HCEC 1CT (cell line): Measurements from ENCODE around the gene KAZALD1.

ENCODE experiments used
- DNase-seq: peaks from one replicate; pipeline ENCODE4 v3.0.0-alpha.2; 2017

The KAZALD1 gene

DNA sequence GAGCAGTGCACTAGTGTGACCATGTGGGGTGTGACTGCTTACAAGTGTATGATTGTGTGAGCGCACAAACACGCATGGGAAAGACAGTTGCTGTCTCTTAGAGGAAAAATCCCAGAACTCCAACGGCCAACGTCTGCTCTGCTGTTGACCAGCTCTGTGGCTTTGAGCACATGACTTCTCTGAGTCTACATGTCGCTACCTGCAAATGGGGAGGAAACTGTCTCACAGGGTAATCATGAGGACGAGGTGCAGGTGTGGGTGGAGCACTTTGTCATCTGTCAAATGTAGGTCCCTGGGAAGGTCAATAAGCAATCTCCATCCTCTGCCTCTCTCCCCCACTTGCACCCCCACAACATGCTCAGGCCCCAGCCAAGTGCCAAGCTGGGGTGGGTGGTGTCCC is 38.1 kb downstream of the KAZALD1 start:
- no peak for DNase-seq

DNA sequence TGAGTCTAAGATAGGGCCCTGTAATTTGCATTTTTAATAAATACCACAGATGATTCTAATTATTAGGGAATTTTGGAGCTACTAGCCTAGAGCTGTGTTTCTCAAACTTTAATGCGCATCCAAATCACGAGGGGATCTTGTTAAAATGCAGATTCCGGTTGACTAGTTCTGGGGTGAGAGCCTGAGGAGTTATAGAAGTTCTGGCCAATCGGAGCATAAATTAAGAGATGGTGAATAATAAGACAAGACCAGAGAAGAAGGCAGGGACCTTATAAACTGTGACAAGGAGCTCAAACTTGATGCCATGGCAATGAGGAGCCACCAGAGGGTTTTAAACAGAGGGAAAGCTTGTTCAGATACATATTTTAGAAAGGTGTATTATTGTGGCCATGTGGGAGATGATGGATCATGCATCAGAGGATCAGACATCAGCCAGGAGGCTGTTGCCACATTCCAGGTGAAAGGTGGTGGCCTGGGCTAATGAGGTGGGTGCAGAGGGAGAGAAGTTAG is 39.6 kb downstream of the KAZALD1 start:
- no peak for DNase-seq

DNA sequence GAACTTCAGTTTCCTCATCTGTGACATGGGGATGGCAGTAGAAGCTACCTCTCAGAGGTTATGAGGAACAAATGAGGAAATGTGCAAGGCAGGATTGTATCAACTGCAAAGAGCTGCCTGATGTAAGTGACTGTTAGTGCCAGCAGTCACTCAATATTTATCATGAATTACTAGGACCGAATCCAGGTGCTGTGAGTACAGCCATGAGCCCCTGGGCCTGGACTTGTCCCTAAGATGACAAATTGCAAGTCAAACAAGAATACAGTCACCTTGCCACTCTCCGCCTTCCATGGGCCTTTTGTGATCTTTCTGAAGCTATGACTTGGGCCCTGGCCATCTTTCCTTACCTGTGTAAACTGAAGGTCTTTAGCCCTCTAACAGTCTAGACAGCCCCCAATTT is 41.6 kb downstream of the KAZALD1 start:
- no peak for DNase-seq

DNA sequence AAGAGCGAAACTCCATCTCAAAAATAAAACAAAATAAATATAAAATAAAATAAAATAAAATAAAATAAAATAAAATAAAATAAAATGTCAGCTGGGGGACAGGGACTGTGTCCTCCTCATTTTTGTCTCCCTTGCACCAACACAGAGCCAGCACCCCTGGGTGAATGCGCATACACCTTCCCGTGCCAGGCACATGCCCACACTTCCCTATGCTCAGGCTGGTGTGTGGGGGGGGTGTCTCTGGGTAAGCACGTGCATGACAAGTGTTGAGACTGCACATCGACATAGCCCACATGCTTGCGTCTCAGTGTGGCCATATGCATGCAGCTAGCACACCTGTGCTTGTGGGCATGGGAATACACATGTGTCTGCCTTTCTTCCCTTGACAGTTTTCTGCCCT is 44.6 kb downstream of the KAZALD1 start:
- no peak for DNase-seq

DNA sequence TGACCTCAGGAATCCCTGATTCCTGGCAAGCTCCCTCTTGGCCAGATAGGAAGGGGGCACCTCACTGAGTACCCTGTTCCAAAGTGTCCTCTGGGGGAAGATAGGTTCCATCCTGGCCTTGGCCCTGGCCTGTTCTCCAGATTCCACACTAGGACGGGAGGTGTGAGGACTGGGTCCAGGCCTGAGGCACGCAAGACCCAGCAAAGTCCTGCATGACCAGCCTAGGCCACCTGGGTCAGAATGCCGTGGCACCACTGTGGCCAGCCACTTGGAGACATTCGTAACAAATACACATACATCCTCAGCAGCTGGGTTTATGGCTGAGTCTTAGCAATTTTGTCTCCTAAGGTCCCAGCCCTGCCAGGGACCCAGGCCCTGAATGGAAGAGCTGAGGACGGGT is 46.0 kb downstream of the KAZALD1 start:
- DNase-seq, result no peak

DNA sequence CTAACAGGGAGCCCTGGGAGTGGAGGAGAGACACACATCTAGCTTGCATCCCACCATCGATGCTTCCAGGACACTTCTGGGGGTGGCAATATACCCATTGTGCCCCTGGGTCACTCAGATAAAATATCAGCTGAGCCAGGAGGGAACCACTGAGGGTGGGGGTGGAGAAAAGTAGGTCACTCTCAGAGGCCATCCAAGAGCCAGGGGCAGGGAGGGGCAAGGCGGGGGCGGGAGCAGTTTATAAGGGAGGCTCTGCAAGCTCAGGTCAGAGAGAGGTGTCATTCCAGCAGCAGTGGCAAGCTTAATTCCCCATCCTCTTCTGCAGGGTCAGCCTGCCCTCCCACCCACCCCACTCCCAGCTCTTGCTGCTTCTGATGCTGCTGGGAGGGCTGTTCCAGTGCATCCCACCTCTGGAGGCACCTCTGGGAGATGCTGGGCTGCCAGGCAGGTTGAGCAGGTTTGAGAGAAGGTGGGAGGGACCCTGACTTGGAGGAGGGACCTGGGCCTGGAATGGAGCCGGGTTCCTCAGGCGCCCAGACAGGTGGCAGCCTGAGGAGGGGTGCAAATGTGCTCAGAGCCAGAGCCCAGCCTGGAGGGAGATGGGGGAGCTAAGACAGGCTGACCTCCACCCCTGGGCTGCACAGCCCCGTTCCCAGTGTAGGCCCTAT is 49.2 kb downstream of the KAZALD1 start:
- DNase-seq, result no peak

DNA sequence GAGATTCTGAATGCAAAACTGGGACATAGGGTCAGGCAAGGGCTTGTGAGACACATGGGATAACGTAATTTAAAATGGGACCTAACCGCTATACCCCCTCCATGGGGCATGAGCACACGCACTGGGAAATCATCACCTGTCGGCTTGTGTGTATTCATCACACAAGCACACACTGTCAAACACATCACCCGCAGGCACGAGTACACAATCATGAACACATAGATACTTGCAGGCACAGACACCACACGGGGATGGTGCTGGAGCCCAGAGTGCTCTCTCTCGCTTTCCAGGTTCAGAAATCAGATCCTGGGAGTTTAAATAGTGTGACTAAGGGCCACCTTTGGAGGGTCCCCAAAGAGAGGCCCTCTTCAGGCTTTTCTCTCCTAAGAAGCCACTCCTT is 49.8 kb downstream of the KAZALD1 start:
- no peak for DNase-seq

DNA sequence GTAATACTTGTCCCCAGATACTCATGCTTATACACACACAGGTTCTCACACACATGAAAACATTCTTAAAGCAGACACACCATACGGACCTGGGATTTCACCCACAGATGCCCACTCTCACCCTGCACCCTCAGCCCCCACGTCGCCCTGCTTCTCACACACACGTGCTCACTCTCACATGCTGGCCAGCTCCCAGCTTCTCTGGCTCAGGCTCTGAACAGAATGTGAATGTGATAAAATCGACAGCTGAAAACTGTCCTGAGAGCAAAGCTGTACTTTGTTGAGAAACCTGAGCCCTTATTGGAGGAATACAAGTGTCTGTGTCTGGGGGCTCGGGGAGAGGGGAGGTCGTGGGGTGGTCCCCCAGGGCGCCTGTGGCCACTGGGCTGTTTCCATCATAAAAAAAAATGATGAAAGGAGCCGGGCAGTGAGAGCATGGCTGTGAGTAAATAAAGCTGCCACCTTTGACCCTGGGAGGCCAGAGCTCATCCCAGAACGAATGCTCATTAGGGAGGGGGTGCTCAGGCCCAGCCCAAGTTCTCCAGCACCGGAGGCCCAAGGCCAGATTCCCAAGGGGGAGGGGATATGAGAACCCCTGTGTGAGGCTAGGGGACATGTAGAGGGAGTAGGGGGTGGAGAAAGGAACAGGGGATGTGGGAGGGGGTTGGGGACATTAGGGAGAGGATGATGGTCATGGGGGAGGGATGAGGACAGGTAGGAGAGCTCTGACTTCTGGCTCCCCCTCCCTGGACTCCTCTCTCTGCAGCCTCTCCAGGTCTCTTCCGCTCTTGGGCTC is 51.2 kb downstream of the KAZALD1 start:
- DNase-seq, result no peak

DNA sequence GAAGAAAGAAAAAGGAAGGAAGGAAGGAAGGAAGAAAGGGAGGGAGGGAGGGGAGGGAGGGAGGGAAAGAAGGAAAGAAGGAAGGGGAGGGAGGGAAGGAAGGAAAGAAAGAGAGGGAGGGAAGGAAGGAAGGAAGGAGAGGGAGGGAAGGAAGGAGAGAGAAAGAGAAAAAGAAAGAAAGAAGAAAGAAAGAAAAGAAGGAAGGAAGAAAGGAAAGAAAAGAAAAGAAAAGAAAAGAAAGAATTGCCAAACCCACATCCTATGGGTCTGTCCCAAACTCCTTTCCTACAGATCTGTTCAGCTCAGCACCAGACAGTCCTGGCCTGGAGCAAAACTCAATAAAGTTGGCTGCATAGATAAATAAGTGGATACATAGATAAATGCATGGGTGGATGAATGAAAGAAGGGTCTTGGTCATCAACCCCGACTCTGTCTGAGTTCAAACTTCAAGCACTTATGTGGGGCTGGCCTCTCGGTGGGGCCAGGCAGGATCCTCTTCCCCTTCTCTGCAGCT is 52.2 kb downstream of the KAZALD1 start:
- no peak for DNase-seq

DNA sequence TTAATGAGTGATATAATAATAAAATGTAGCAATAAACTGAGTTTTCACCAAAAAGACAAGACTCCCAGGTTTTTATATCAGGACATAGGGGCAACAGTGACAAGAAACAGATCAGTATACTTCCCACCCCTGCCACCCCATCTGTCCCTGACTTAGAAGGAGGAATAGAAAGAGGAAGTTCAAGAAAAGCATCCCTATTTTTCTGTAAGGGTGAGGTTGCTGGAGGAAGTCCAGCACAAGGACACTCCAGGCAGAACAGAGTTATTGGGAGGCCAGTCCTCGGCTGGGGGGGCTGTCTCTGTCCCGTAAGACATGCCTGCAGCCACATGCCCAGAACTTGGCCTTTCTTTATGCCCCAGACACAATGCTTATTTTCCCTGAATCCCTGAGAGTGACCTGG is 52.9 kb downstream of the KAZALD1 start:
- no peak for DNase-seq
